HCT116 (cell line): Measurements from ENCODE around the gene PLCL2. TPM values are rescaled to one million over a fixed set of nuclear protein-coding genes. Genes with fewer than 3 reads are reported as not detected.

Source experiments
- ATAC-seq: fragments of 200-7000 bp; cut with Tn5 transposase; 2 replicates; pipeline ENCODE4 v1.9.1; 2020; ENCODE audit warnings: mild to moderate bottlenecking, moderate library complexity
- BruUV-seq: library from RNA; stranded (reverse); fragments of 400-500 nt; replicated peaks from 2 replicates; lab custom pipeline; 2021; lab: Mats Ljungman, UMichigan
- CTCF ChIA-PET: fragments of 300-600 bp; sonication (Branson Sonifier 250); formaldehyde crosslinking; loops from one replicate; lab custom pipeline; 2021; ENCODE audit warnings: antibody characterized with exemption; lab: Charles Lee
- POLR2A ChIA-PET: fragments of 300-600, 350-600 bp; sonication (Branson Sonifier 250); formaldehyde crosslinking; loops from one replicate; lab custom pipeline; 2021; ENCODE audit warnings: antibody characterized with exemption; lab: Charles Lee
- RAD21 ChIA-PET, 2 experiments: fragments of 300-600 bp; sonication (Branson Sonifier 250); formaldehyde crosslinking; loops; one replicate each; lab custom pipeline; 2023; ENCODE audit warnings: low total read pairs in 2 of 2; ENCODE audit not compliant: uncharacterized antibody in 2 of 2, unreplicated experiment in 2 of 2, low non-redundant PET in 1 of 2; lab: Charles Lee
- DNase-seq: peaks from one replicate; pipeline ENCODE4 v3.0.0-alpha.2; 2010; ENCODE audit warnings: low read depth, low spot score
- H2AFZ ChIP-seq: fragments of 200-600 bp; shearing (Covaris generic), sonication (generic); 2 replicates; pipeline ENCODE4 v1.6.1; 2017; ENCODE audit warnings: low read depth, mixed run types, mixed read lengths, antibody characterized with exemption, low read length; ENCODE audit not compliant: poor library complexity, severe bottlenecking
- H3K27ac ChIP-seq: 2 replicates; pipeline ENCODE4 v1.5.1; 2012; ENCODE audit warnings: low read depth, low read length
- H3K27me3 ChIP-seq: fragments of 200-600 bp; sonication (generic); 2 replicates; pipeline ENCODE4 v1.6.1; 2016; ENCODE audit warnings: mixed run types, low read length, mixed read lengths; ENCODE audit not compliant: insufficient read depth
- H3K36me3 ChIP-seq, 2 experiments: fragments of 200-500 bp in 1 of 2; fragments of 200-600 bp in 1 of 2; sonication (Bioruptor generic) in 1 of 2; sonication (generic) in 1 of 2; 2 replicates each; pipeline versions ENCODE4 v1.5.1 to v1.6.1; 2014 to 2016; ENCODE audit warnings: low read length in 2 of 2, inconsistent platforms in 1 of 2, mixed read lengths in 1 of 2, mixed run types in 1 of 2; ENCODE audit not compliant: insufficient read depth in 2 of 2, control insufficient read depth in 1 of 2
- H3K4me1 ChIP-seq, 2 experiments: fragments of 200-600 bp in 1 of 2; sonication (generic) in 1 of 2; 2 replicates each; pipeline versions ENCODE4 v1.5.1 to v1.6.1; 2012 to 2017; ENCODE audit warnings: low read length in 2 of 2, inconsistent platforms in 1 of 2, mild to moderate bottlenecking in 1 of 2, mixed read lengths in 1 of 2, mixed run types in 1 of 2, moderate library complexity in 1 of 2; ENCODE audit not compliant: insufficient read depth in 2 of 2, control insufficient read depth in 1 of 2
- H3K4me2 ChIP-seq: fragments of 200-600 bp; sonication (generic); 2 replicates; pipeline ENCODE4 v1.6.1; 2017; ENCODE audit warnings: mixed run types, low read length, mixed read lengths
- H3K4me3 ChIP-seq, 2 experiments: fragments of 200-600 bp in 1 of 2; sonication (generic) in 1 of 2; replicated peaks in 1 of 2; 2 replicates each; pipeline ENCODE4 v1.5.1; 2011 to 2016; ENCODE audit warnings: low read length in 2 of 2, control low read depth in 1 of 2, low read depth in 1 of 2, mild to moderate bottlenecking in 1 of 2, mixed read lengths in 1 of 2, mixed run types in 1 of 2
- H3K79me2 ChIP-seq: fragments of 200-600 bp; sonication (generic); 2 replicates; pipeline ENCODE4 v1.6.1; 2017; ENCODE audit warnings: mild to moderate bottlenecking, mixed run types, low read length, moderate library complexity, mixed read lengths; ENCODE audit not compliant: insufficient read depth
- H3K9ac ChIP-seq: fragments of 200-600 bp; sonication (generic); 2 replicates; pipeline ENCODE4 v1.6.1; 2016; ENCODE audit warnings: low read length, mixed read lengths
- H3K9me2 ChIP-seq: fragments of 200-600 bp; sonication (generic), shearing (Covaris generic); 2 replicates; pipeline ENCODE4 v1.6.1; 2017; ENCODE audit warnings: mixed run types, mild to moderate bottlenecking, moderate library complexity; ENCODE audit not compliant: insufficient read depth
- H3K9me3 ChIP-seq, 2 experiments: fragments of 200-500 bp in 1 of 2; fragments of 200-600 bp in 1 of 2; sonication (Bioruptor generic) in 1 of 2; sonication (generic) in 1 of 2; 2 replicates each; pipeline ENCODE4 v1.6.1; 2014 to 2017; ENCODE audit warnings: low read length in 2 of 2, mixed read lengths in 2 of 2, inconsistent platforms in 1 of 2, low read depth in 1 of 2, mild to moderate bottlenecking in 1 of 2, mixed run types in 1 of 2, moderate library complexity in 1 of 2; ENCODE audit not compliant: control insufficient read depth in 1 of 2, insufficient read depth in 1 of 2
- H4K20me1 ChIP-seq: fragments of 200-600 bp; sonication (generic), shearing (Covaris generic); 2 replicates; pipeline ENCODE4 v1.6.1; 2017; ENCODE audit warnings: mixed run types, mild to moderate bottlenecking, moderate library complexity; ENCODE audit not compliant: insufficient read depth
- CBX3 ChIP-seq: IDR thresholded peaks from 2 replicates; pipeline ENCODE4 v1.6.1; 2012; ENCODE audit warnings: low read depth
- EGR1 ChIP-seq: IDR thresholded peaks from 2 replicates; pipeline ENCODE4 v1.6.1; 2012; ENCODE audit warnings: low read depth
- ELF1 ChIP-seq: IDR thresholded peaks from 2 replicates; pipeline ENCODE4 v1.6.1; 2012; ENCODE audit warnings: low read depth, borderline replicate concordance
- EZH2 ChIP-seq: fragments of 200-600 bp; sonication (generic); IDR thresholded peaks from 2 replicates; pipeline ENCODE4 v1.6.1; 2017; ENCODE audit warnings: antibody characterized with exemption, mixed run types
- FOSL1 ChIP-seq: IDR thresholded peaks from 2 replicates; pipeline ENCODE4 v1.6.1; 2012; ENCODE audit warnings: low read depth
- JUND ChIP-seq: IDR thresholded peaks from 2 replicates; pipeline ENCODE4 v1.6.1; 2012
- POLR2A ChIP-seq: IDR thresholded peaks from 2 replicates; pipeline ENCODE4 v1.7.0; 2011; ENCODE audit warnings: borderline replicate concordance; ENCODE audit not compliant: insufficient read depth, insufficient read length; ENCODE audit errors: extremely low read depth
- SP1 ChIP-seq: IDR thresholded peaks from 2 replicates; pipeline ENCODE4 v1.6.1; 2012; ENCODE audit warnings: low read depth
- TCF7L2 ChIP-seq: IDR thresholded peaks from 2 replicates; pipeline ENCODE4 v1.7.0; 2011; ENCODE audit warnings: borderline replicate concordance, inconsistent platforms; ENCODE audit not compliant: insufficient read depth, insufficient read length; ENCODE audit errors: extremely low read depth
- YY1 ChIP-seq: IDR thresholded peaks from 2 replicates; pipeline ENCODE4 v1.6.1; 2011; ENCODE audit warnings: low read length, low read depth, moderate library complexity, mild to moderate bottlenecking; ENCODE audit not compliant: insufficient replicate concordance; ENCODE audit errors: extremely low read depth
- ZFX ChIP-seq: fragments of 450-650 bp; IDR thresholded peaks from 2 replicates; pipeline ENCODE4 v1.6.1; 2017
- ZNF274 ChIP-seq: fragments of 200-500 bp; sonication (Bioruptor generic); IDR thresholded peaks from 2 replicates; pipeline ENCODE4 v1.6.1; 2014; ENCODE audit warnings: mild to moderate bottlenecking, low read depth, low read length, inconsistent platforms
- intact Hi-C: fragments of 100-400 bp; cut with micrococcal nuclease; formaldehyde crosslinking; loops from 2 replicates; pipeline ENCODE4 v1.10.0; 2022
- total RNA-seq: library from RNA; stranded (reverse); gene quantifications from one replicate; pipeline ENCODE4 v1.2.1, GENCODE V29; 2021; ENCODE audit not compliant: unreplicated experiment
- TF ChIP-seq, protein P1 (sequence below): IDR thresholded peaks from 2 replicates; pipeline ENCODE4 v1.6.1; 2012; ENCODE audit warnings: low read depth
- TF ChIP-seq, protein P2 (sequence below), 3 experiments: fragments of 200-600 bp in 1 of 3; sonication (generic) in 1 of 3; IDR thresholded peaks in 2 of 3; conservative IDR thresholded peaks in 1 of 3; 2 replicates each; pipeline ENCODE4 v1.5.1; 2012 to 2017; ENCODE audit warnings: low read depth in 2 of 3, low read length in 2 of 3, antibody characterized with exemption in 1 of 3, borderline replicate concordance in 1 of 3, control low read depth in 1 of 3, mild to moderate bottlenecking in 1 of 3, mixed read lengths in 1 of 3, mixed run types in 1 of 3, moderate library complexity in 1 of 3; ENCODE audit not compliant: insufficient read depth in 1 of 3
- TF ChIP-seq, protein P3 (sequence below): IDR thresholded peaks from 2 replicates; pipeline ENCODE4 v1.6.1; 2012
- TF ChIP-seq, protein P4 (sequence below): IDR thresholded peaks from 2 replicates; pipeline ENCODE4 v1.6.1; 2012
- TF ChIP-seq, protein P5 (sequence below): IDR thresholded peaks from 2 replicates; pipeline ENCODE4 v1.6.1; 2011; ENCODE audit warnings: mild to moderate bottlenecking, low read length, moderate library complexity; ENCODE audit not compliant: insufficient replicate concordance; ENCODE audit errors: extremely low read depth

Gene PLCL2
- total RNA-seq, 1 experiment from 2014 or later = 2.2 TPM

DNA sequence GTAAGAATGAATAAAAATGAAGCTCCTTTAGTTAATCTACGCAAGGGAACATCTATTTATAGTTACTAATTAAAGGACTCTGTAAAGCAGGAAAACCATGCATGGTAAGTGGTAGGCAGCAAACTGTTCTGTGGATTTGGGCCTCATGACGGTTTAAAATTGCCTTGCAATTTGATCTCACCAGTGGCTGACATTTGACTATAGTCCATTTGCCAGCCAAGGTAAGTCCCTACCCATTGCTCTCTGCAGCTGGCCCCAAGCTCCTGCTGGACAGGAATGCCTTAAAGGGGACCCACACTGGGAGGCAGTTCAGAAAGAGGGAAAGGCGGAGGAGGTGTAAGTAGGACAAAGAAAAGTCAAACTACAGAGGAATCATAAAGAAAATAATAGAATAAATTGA is 203.3 kb downstream of the PLCL2 start:
- H3K27me3 ChIP-seq = no peaks in the 10 kb centered on the region
- no peak overlapping the region for H3K27ac ChIP-seq
- ATAC-seq (no peak), DNase-seq (no peak)
- H3K4me2 ChIP-seq = no peak overlapping the region
- no peak overlapping the region for H3K4me3 ChIP-seq
- intact Hi-C loops = no loop called here
- H3K79me2 ChIP-seq = no peaks in the 10 kb centered on the region
- CTCF ChIA-PET = no interaction called here
- H2AFZ ChIP-seq = no peak overlapping the region
- BruUV-seq = no TSS peak
- no peaks in the 10 kb centered on the region for H3K4me1 ChIP-seq
- no peaks in the 10 kb centered on the region for H3K9me2 ChIP-seq
- RAD21 ChIA-PET = no interaction called here
- TF ChIP-seq ZFX = no peak
- TF ChIP-seq ZNF274 = no peak
- no peak for TF ChIP-seq TCF7L2
- no peak for TF ChIP-seq EZH2
- TF ChIP-seq, protein P1, sequence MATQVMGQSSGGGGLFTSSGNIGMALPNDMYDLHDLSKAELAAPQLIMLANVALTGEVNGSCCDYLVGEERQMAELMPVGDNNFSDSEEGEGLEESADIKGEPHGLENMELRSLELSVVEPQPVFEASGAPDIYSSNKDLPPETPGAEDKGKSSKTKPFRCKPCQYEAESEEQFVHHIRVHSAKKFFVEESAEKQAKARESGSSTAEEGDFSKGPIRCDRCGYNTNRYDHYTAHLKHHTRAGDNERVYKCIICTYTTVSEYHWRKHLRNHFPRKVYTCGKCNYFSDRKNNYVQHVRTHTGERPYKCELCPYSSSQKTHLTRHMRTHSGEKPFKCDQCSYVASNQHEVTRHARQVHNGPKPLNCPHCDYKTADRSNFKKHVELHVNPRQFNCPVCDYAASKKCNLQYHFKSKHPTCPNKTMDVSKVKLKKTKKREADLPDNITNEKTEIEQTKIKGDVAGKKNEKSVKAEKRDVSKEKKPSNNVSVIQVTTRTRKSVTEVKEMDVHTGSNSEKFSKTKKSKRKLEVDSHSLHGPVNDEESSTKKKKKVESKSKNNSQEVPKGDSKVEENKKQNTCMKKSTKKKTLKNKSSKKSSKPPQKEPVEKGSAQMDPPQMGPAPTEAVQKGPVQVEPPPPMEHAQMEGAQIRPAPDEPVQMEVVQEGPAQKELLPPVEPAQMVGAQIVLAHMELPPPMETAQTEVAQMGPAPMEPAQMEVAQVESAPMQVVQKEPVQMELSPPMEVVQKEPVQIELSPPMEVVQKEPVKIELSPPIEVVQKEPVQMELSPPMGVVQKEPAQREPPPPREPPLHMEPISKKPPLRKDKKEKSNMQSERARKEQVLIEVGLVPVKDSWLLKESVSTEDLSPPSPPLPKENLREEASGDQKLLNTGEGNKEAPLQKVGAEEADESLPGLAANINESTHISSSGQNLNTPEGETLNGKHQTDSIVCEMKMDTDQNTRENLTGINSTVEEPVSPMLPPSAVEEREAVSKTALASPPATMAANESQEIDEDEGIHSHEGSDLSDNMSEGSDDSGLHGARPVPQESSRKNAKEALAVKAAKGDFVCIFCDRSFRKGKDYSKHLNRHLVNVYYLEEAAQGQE = no peak
- TF ChIP-seq, protein P2, sequence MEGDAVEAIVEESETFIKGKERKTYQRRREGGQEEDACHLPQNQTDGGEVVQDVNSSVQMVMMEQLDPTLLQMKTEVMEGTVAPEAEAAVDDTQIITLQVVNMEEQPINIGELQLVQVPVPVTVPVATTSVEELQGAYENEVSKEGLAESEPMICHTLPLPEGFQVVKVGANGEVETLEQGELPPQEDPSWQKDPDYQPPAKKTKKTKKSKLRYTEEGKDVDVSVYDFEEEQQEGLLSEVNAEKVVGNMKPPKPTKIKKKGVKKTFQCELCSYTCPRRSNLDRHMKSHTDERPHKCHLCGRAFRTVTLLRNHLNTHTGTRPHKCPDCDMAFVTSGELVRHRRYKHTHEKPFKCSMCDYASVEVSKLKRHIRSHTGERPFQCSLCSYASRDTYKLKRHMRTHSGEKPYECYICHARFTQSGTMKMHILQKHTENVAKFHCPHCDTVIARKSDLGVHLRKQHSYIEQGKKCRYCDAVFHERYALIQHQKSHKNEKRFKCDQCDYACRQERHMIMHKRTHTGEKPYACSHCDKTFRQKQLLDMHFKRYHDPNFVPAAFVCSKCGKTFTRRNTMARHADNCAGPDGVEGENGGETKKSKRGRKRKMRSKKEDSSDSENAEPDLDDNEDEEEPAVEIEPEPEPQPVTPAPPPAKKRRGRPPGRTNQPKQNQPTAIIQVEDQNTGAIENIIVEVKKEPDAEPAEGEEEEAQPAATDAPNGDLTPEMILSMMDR (IDR thresholded peaks at IDR 0.05 in 2 of 3, conservative IDR thresholded peaks at IDR 0.05 in 1 of 3; ENCODE audit: borderline replicate concordance in 1 of 3, insufficient read depth in 1 of 3, low read depth in 2 of 3, low read length in 2 of 3) = no peak
- TF ChIP-seq SP1 = no peak
- no peak for TF ChIP-seq EGR1
- no peak for TF ChIP-seq POLR2A
- TF ChIP-seq, protein P3, sequence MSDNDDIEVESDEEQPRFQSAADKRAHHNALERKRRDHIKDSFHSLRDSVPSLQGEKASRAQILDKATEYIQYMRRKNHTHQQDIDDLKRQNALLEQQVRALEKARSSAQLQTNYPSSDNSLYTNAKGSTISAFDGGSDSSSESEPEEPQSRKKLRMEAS = no peak
- TF ChIP-seq, protein P4, sequence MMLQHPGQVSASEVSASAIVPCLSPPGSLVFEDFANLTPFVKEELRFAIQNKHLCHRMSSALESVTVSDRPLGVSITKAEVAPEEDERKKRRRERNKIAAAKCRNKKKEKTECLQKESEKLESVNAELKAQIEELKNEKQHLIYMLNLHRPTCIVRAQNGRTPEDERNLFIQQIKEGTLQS = no peak
- no peak for TF ChIP-seq JUND
- no peak for TF ChIP-seq CBX3
- no peak for TF ChIP-seq FOSL1
- no peak for TF ChIP-seq YY1
- TF ChIP-seq ELF1 = no peak
- TF ChIP-seq, protein P5, sequence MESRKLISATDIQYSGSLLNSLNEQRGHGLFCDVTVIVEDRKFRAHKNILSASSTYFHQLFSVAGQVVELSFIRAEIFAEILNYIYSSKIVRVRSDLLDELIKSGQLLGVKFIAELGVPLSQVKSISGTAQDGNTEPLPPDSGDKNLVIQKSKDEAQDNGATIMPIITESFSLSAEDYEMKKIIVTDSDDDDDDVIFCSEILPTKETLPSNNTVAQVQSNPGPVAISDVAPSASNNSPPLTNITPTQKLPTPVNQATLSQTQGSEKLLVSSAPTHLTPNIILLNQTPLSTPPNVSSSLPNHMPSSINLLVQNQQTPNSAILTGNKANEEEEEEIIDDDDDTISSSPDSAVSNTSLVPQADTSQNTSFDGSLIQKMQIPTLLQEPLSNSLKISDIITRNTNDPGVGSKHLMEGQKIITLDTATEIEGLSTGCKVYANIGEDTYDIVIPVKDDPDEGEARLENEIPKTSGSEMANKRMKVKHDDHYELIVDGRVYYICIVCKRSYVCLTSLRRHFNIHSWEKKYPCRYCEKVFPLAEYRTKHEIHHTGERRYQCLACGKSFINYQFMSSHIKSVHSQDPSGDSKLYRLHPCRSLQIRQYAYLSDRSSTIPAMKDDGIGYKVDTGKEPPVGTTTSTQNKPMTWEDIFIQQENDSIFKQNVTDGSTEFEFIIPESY = no peak
- no peak overlapping the region for H3K9ac ChIP-seq
- H3K9me3 ChIP-seq = no peaks in the 10 kb centered on the region
- no peaks in the 10 kb centered on the region for H4K20me1 ChIP-seq
- POLR2A ChIA-PET = no interaction called here
- H3K36me3 ChIP-seq = no peaks in the 10 kb centered on the region; a peak in 1 of 4 replicates
